Neural crest cell (in vitro differentiated cells): ENCODE measurements around the gene GDF7. TPM values are rescaled to one million over a fixed set of nuclear protein-coding genes. Genes with fewer than 3 reads are reported as not detected.

Experiments
- DNase-seq: peaks from one replicate; pipeline ENCODE4 v3.0.0; 2021; ENCODE audit warnings: low read depth, mixed read lengths, low spot score
- H3K27ac Mint-ChIP-seq: one replicate; pipeline ENCODE4 v1.8.0; 2021; ENCODE audit warnings: mild to moderate bottlenecking, mixed read lengths; ENCODE audit not compliant: unreplicated experiment
- H3K27me3 Mint-ChIP-seq: 2 replicates; pipeline ENCODE4 v1.8.0; 2021; ENCODE audit warnings: low read depth, mild to moderate bottlenecking, mixed read lengths
- H3K36me3 Mint-ChIP-seq: 2 replicates; pipeline ENCODE4 v1.8.0; 2021; ENCODE audit warnings: low read depth, mild to moderate bottlenecking, mixed read lengths
- H3K4me1 Mint-ChIP-seq: 2 replicates; pipeline ENCODE4 v1.8.0; 2021; ENCODE audit warnings: mixed read lengths
- H3K4me3 Mint-ChIP-seq: one replicate; pipeline ENCODE4 v1.8.0; 2021; ENCODE audit warnings: mild to moderate bottlenecking, mixed read lengths
- H3K9me3 Mint-ChIP-seq: 2 replicates; pipeline ENCODE4 v1.8.0; 2021; ENCODE audit warnings: mixed read lengths
- CTCF ChIP-seq: fragments of 200-600 bp; sonication (generic); conservative IDR thresholded peaks from 2 replicates; pipeline ENCODE4 v1.5.0; 2021; ENCODE audit warnings: antibody characterized with exemption, mild to moderate bottlenecking
- total RNA-seq: library from RNA; stranded (reverse); gene quantifications from 2 replicates; pipeline ENCODE4 v1.2.1, GENCODE V29; 2021

The GDF7 gene
- total RNA-seq, 1 donor from 2014 or later: 0.40 TPM

- no peak for DNase-seq
- H3K4me3 Mint-ChIP-seq: no peak overlapping the region
- peaks cover 9% of the 10 kb centered on the region for H3K4me1 Mint-ChIP-seq
- TF ChIP-seq CTCF: no peak
- no peaks in the 10 kb centered on the region for H3K36me3 Mint-ChIP-seq
- H3K27ac Mint-ChIP-seq: no peak overlapping the region
- no peaks in the 10 kb centered on the region for H3K27me3 Mint-ChIP-seq
- H3K9me3 Mint-ChIP-seq: no peaks in the 10 kb centered on the region
These were observed 23.9 kb upstream of the GDF7 start for GRCh38 chr2:20643060-20643459.

GRCh38 chr2:20643826-20644225 is 23.1 kb upstream of the GDF7 start:
- H3K9me3 Mint-ChIP-seq: no peaks in the 10 kb centered on the region
- H3K4me3 Mint-ChIP-seq: no peak overlapping the region
- DNase-seq: no peak
- no peak overlapping the region for H3K27ac Mint-ChIP-seq
- H3K27me3 Mint-ChIP-seq: no peaks in the 10 kb centered on the region
- no peak for TF ChIP-seq CTCF
- H3K36me3 Mint-ChIP-seq: no peaks in the 10 kb centered on the region
- peaks cover 17% of the 10 kb centered on the region for H3K4me1 Mint-ChIP-seq

DNA sequence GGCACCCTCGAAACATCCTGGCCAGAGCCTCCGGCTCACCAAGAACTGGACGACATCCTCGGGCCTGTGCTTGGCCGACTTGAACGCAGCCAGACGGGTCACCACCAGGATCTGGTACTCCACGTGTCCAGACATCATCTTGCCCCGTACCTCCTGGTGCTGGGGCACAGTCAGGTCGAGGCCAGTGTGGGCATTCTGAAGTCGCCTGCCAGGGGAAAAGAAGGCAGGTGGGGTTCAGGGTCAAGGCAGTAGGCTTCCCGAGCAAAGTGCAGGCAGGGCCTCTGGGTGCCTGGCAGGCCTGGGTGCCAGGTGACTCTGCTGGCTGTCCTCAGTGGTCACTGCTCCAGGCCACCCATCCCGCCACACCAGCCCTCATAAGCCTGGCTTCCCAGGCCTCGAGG is 21.6 kb upstream of the GDF7 start:
- Mint-ChIP-seq H3K27me3 (no peaks in the 10 kb centered on the region), H3K9me3 (no peaks in the 10 kb centered on the region), H3K4me3 (no peak overlapping the region)

GRCh38 chr2:20645761-20646160 is 21.2 kb upstream of the GDF7 start:
- H3K27me3 Mint-ChIP-seq: no peaks in the 10 kb centered on the region
- TF ChIP-seq CTCF: no peak
- peaks cover 31% of the 10 kb centered on the region for H3K4me1 Mint-ChIP-seq
- H3K4me3 Mint-ChIP-seq: no peak overlapping the region
- no peak overlapping the region for H3K27ac Mint-ChIP-seq
- H3K9me3 Mint-ChIP-seq: no peaks in the 10 kb centered on the region
- H3K36me3 Mint-ChIP-seq: no peaks in the 10 kb centered on the region
- no peak for DNase-seq

More for the DNA sequence above, 21.6 kb upstream of the GDF7 start:
- TF ChIP-seq CTCF: no peak
- peaks cover 28% of the 10 kb centered on the region for H3K4me1 Mint-ChIP-seq
- DNase-seq: no peak
- no peaks in the 10 kb centered on the region for H3K36me3 Mint-ChIP-seq
- H3K27ac Mint-ChIP-seq: no peak overlapping the region

DNA sequence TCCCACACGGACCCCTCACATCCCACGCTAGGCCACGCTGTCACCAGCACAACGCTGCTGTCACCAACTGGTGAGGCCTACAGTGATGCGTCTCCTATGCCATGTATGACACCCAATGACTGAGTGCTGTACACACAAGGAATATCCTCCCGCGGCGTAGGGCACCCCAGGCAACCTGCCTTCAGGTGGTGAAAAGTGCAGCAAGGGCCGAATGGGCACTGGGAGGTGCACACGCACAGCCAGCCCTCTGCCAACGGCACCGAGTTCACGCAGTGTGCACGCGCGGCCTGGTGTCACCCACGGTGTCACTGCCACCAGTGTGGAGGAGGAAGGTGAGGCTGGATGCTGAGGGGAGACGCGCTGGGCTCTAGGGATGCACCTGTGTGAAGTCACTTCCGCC is 20.5 kb upstream of the GDF7 start:
- no peaks in the 10 kb centered on the region for H3K36me3 Mint-ChIP-seq
- H3K27ac Mint-ChIP-seq: peak overlapping the region; percentile 54
- H3K4me1 Mint-ChIP-seq: peaks cover 34% of the 10 kb centered on the region
- H3K4me3 Mint-ChIP-seq: no peak overlapping the region
- H3K27me3 Mint-ChIP-seq: no peaks in the 10 kb centered on the region
- DNase-seq: no peak
- H3K9me3 Mint-ChIP-seq: no peaks in the 10 kb centered on the region
- no peak for TF ChIP-seq CTCF

DNA sequence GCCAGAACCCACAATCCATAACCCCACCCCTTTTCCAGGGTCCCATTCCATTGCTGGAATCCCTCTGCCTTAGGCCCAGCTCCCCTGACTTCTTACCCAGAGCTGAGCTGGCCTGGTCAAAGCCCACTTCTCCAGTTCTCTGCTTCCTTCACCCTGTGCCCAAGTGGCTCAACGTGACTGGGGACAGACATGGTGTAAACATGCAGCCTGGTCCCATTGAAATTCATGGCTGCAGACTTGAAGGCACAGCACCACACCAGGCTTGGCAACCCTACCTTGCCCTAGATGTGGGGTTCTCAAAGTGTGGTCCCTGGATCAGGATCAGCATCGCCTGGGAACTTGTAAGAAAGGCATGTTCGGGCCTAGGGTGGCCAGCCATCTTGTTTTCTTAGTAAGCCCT is 19.7 kb upstream of the GDF7 start:
- Mint-ChIP-seq H3K36me3 (no peaks in the 10 kb centered on the region), H3K4me3 (no peak overlapping the region), H3K27ac (no peak overlapping the region), H3K4me1 (peaks cover 35% of the 10 kb centered on the region), H3K27me3 (no peaks in the 10 kb centered on the region), H3K9me3 (no peaks in the 10 kb centered on the region)
- no peak for DNase-seq
- TF ChIP-seq CTCF: no peak
